Endothelial cell of umbilical vein (primary cell): ENCODE data around the gene NRXN3. TPM values are rescaled to one million over a fixed set of nuclear protein-coding genes. Genes with fewer than 3 reads are reported as not detected.

Experiments
- BruUV-seq: library from RNA; stranded (reverse); fragments of 400-500 nt; replicated peaks from 2 replicates; lab custom pipeline; 2021; lab: Mats Ljungman, UMichigan
- CTCF ChIA-PET: fragments of 300-600, 350-600 bp; sonication (Branson Sonifier 250); formaldehyde crosslinking; loops from one replicate; lab custom pipeline; 2021; ENCODE audit warnings: antibody characterized with exemption, inconsistent platforms; lab: Charles Lee
- POLR2A ChIA-PET: fragments of 300-600, 350-600 bp; sonication (Branson Sonifier 250); formaldehyde crosslinking; loops from one replicate; lab custom pipeline; 2021; ENCODE audit warnings: antibody characterized with exemption, inconsistent platforms; lab: Charles Lee
- DNase-seq: peaks from one replicate; pipeline ENCODE4 v3.0.0-alpha.2; 2011; ENCODE audit warnings: low read depth, low spot score
- FAIRE-seq: peaks from 2 replicates; lab custom pipeline; 2011; peaks lifted over from hg19 to GRCh38; lab: Jason Lieb, UNC
- H2AFZ ChIP-seq: 2 replicates; pipeline ENCODE4 v1.6.0; 2012; ENCODE audit warnings: low read depth, low read length, control low read depth, inconsistent platforms
- H3K27ac ChIP-seq: 2 replicates; pipeline ENCODE4 v1.5.1; 2011; ENCODE audit warnings: low read depth, mild to moderate bottlenecking, control low read depth, low read length, moderate library complexity; ENCODE audit not compliant: insufficient read depth
- H3K27me3 ChIP-seq, 2 experiments: 2 replicates each; pipeline versions ENCODE4 v1.6.0 to v1.6.1; 2011; ENCODE audit warnings: low read length in 2 of 2, mixed read lengths in 1 of 2; ENCODE audit not compliant: control insufficient read depth in 2 of 2, insufficient read depth in 2 of 2
- H3K36me3 ChIP-seq, 2 experiments: 2 replicates in 1 of 2; 3 replicates in 1 of 2; pipeline ENCODE4 v1.5.1; 2011; ENCODE audit warnings: low read length in 2 of 2, mild to moderate bottlenecking in 1 of 2, moderate library complexity in 1 of 2; ENCODE audit not compliant: control insufficient read depth in 2 of 2, insufficient read depth in 2 of 2; ENCODE audit errors: extremely low read depth in 1 of 2
- H3K4me1 ChIP-seq: 3 replicates; pipeline ENCODE4 v1.5.1; 2011; ENCODE audit warnings: mild to moderate bottlenecking, low read length; ENCODE audit not compliant: control insufficient read depth, insufficient read depth; ENCODE audit errors: extremely low read depth
- H3K4me2 ChIP-seq: 2 replicates; pipeline ENCODE4 v1.6.1; 2011; ENCODE audit warnings: low read length, control low read depth, mixed read lengths; ENCODE audit not compliant: insufficient read depth
- H3K4me3 ChIP-seq, 3 experiments: fragments of 200-600 bp in 1 of 3; sonication (generic), shearing (Covaris generic) in 1 of 3; replicated peaks in 1 of 3; 2 replicates each; pipeline ENCODE4 v1.5.1; 2011 to 2016; ENCODE audit warnings: control low read depth in 3 of 3, low read length in 3 of 3, mild to moderate bottlenecking in 2 of 3, inconsistent platforms in 1 of 3, low read depth in 1 of 3, moderate library complexity in 1 of 3; ENCODE audit not compliant: insufficient read depth in 1 of 3
- H3K79me2 ChIP-seq: 2 replicates; pipeline ENCODE4 v1.6.0; 2012; ENCODE audit warnings: low read length, inconsistent platforms; ENCODE audit not compliant: control insufficient read depth, insufficient read depth
- H3K9ac ChIP-seq: replicated peaks from 2 replicates; pipeline ENCODE3; 2011; ENCODE audit warnings: low read length, control low read depth; ENCODE audit not compliant: insufficient read depth; ENCODE audit errors: extremely low read depth
- H3K9me1 ChIP-seq: replicated peaks from 3 replicates; pipeline ENCODE4 v1.6.0; 2011; ENCODE audit warnings: mild to moderate bottlenecking, low read length; ENCODE audit not compliant: control insufficient read depth, insufficient read depth; ENCODE audit errors: extremely low read depth
- H3K9me3 ChIP-seq: replicated peaks from 2 replicates; pipeline ENCODE4 v1.5.1; 2012; ENCODE audit warnings: low read length, inconsistent platforms; ENCODE audit not compliant: control insufficient read depth, insufficient read depth
- H4K20me1 ChIP-seq: replicated peaks from 2 replicates; pipeline ENCODE3; 2011; ENCODE audit warnings: mild to moderate bottlenecking, low read length; ENCODE audit not compliant: control insufficient read depth, insufficient read depth; ENCODE audit errors: extremely low read depth
- CTCF ChIP-seq, 2 donors: IDR thresholded peaks; 1 replicate in 1 of 2; 2 replicates in 1 of 2; pipeline ENCODE4 v1.5.1; 2011; ENCODE audit warnings: low read length in 2 of 2, mild to moderate bottlenecking in 2 of 2, moderate library complexity in 2 of 2, control low read depth in 1 of 2, inconsistent platforms in 1 of 2, low read depth in 1 of 2; ENCODE audit not compliant: insufficient read depth in 1 of 2; ENCODE audit errors: extremely low read depth in 1 of 2
- EZH2 ChIP-seq: IDR thresholded peaks from 2 replicates; pipeline ENCODE4 v1.6.1; 2012; ENCODE audit warnings: borderline replicate concordance, low read depth, mild to moderate bottlenecking, moderate library complexity, low read length, inconsistent platforms; ENCODE audit not compliant: severe bottlenecking
- FOS ChIP-seq: IDR thresholded peaks from 2 replicates; pipeline ENCODE4 v1.6.1; 2011; ENCODE audit warnings: mild to moderate bottlenecking, low read length, moderate library complexity, borderline replicate concordance; ENCODE audit not compliant: insufficient read depth
- GATA2 ChIP-seq: IDR thresholded peaks from 2 replicates; pipeline ENCODE4 v1.7.0; 2011; ENCODE audit warnings: low read depth, mild to moderate bottlenecking, moderate library complexity, mixed read lengths, low read length; ENCODE audit not compliant: insufficient read length, insufficient read depth
- JUN ChIP-seq: IDR thresholded peaks from 2 replicates; pipeline ENCODE4 v1.6.1; 2011; ENCODE audit warnings: borderline replicate concordance, low read depth; ENCODE audit not compliant: insufficient read length, insufficient read depth
- MAX ChIP-seq: IDR thresholded peaks from 2 replicates; pipeline ENCODE4 v1.6.1; 2011; ENCODE audit not compliant: insufficient read depth, insufficient read length
- MYC ChIP-seq: IDR thresholded peaks from one replicate; pipeline ENCODE4 v1.6.1; 2011; ENCODE audit warnings: mild to moderate bottlenecking, low read depth, low read length
- POLR2A ChIP-seq: IDR thresholded peaks from 2 replicates; pipeline ENCODE4 v1.6.1; 2012; ENCODE audit warnings: low read depth, mild to moderate bottlenecking, control low read depth, low read length
- POLR2AphosphoS5 ChIP-seq: IDR thresholded peaks from 2 replicates; pipeline ENCODE4 v1.6.1; 2012; ENCODE audit warnings: low read depth, mild to moderate bottlenecking, control low read depth, low read length, moderate library complexity; ENCODE audit not compliant: insufficient read depth
- dilution Hi-C: fragments of 300-500 bp; cut with MboI; formaldehyde crosslinking; loops from one replicate; pipeline ENCODE4 v1.15.0; 2019; ENCODE audit warnings: low sequenced_read_pairs; ENCODE audit not compliant: extremely low pct_ligation_motif_present
- intact Hi-C: fragments of 100-400 bp; cut with micrococcal nuclease; formaldehyde crosslinking; loops from one replicate; pipeline ENCODE4 v1.10.0; 2022
- polyA plus RNA-seq, 4 experiments: library from polyadenylated mRNA; depleted of rRNA in 3 of 4; stranded (reverse) in 3 of 4; unstranded in 1 of 4; fragments of >200 nt; gene quantifications; 2 replicates each; pipeline versions ENCODE4 v1.2.1 to v1.2.3, GENCODE V29; 2011 to 2012; ENCODE audit warnings: missing spikeins in 1 of 4
- total RNA-seq: library from RNA; stranded (reverse); gene quantifications from 2 replicates; pipeline ENCODE4 v1.2.3, GENCODE V29; 2021

Gene NRXN3
- total and polyA plus RNA-seq, 2 donors (not counting 3 experiments of a cell fraction or from before 2014, with no cell fraction given): 0.72 to 4.2 TPM

- CTCF ChIA-PET: no interaction called here
- BruUV-seq: no TSS peak
Measured at GRCh38 chr14:79251278-79251677, 1081.1 kb downstream of the NRXN3 start.

More at GRCh38 chr14:79251278-79251677, 1081.1 kb downstream of the NRXN3 start:
- Histone ChIP-seq H3K4me2 (no peak overlapping the region), H3K9me3 (no peaks in the 10 kb centered on the region), H3K4me1 (no peaks in the 10 kb centered on the region), H3K27ac (no peak overlapping the region), H3K4me3 (no peak overlapping the region), H3K36me3 (no peaks in the 10 kb centered on the region), H3K9ac (no peak overlapping the region), H2AFZ (no peak overlapping the region), H3K9me1 (no peaks in the 10 kb centered on the region), H3K27me3 (no peaks in the 10 kb centered on the region), H4K20me1 (no peaks in the 10 kb centered on the region), H3K79me2 (no peaks in the 10 kb centered on the region)
- POLR2A ChIA-PET: no interaction called here
- DNase-seq: no peak
- dilution Hi-C loops: no loop called here
- no peak for FAIRE-seq
- TF ChIP-seq MAX (no peak), GATA2 (no peak), EZH2 (no peak), POLR2A (no peak), CTCF (IDR thresholded peaks at IDR 0.05; ENCODE audit: extremely low read depth in 1 of 2, insufficient read depth in 1 of 2, low read depth in 1 of 2, low read length in 2 of 2) (no peak), FOS (no peak), POLR2AphosphoS5 (no peak), MYC (no peak), JUN (no peak)
- intact Hi-C loops: no loop called here
